Large intestine (tissue), 3 donors: ENCODE results near the gene SLFN12. TPM values are rescaled to one million over a fixed set of nuclear protein-coding genes. Genes with fewer than 3 reads are reported as not detected.
"Not testable (repeated sequence)": the region's sequence is repeated elsewhere in the genome, so short reads cannot be mapped to it uniquely, and the experiment has no call there.

Experiments used
- DNase-seq, 2 donors: peaks; one replicate each; pipeline versions ENCODE4 v3.0.0 to v3.0.0-alpha.2; 2013
- H3K27ac ChIP-seq: one replicate; pipeline ENCODE4 v1.5.1; 2013; ENCODE audit warnings: low read length
- H3K27me3 ChIP-seq: 2 replicates; pipeline ENCODE4 v1.6.1; 2013; ENCODE audit warnings: low read length; ENCODE audit not compliant: control insufficient read depth, insufficient read depth
- H3K36me3 ChIP-seq: 2 replicates; pipeline ENCODE4 v1.6.1; 2013; ENCODE audit warnings: low read length; ENCODE audit not compliant: control insufficient read depth, insufficient read depth
- H3K4me1 ChIP-seq: one replicate; pipeline ENCODE4 v1.6.1; 2013; ENCODE audit warnings: low read length; ENCODE audit not compliant: control insufficient read depth, insufficient read depth
- H3K4me3 ChIP-seq: one replicate; pipeline ENCODE4 v1.5.1; 2013; ENCODE audit warnings: low read length
- H3K9me3 ChIP-seq: one replicate; pipeline ENCODE4 v1.6.1; 2013; ENCODE audit warnings: mild to moderate bottlenecking, low read depth, low read length, moderate library complexity; ENCODE audit not compliant: control insufficient read depth
- WGBS: methylation state at CpG from one replicate; pipeline ENCODE4 v1.1.5; 2013; ENCODE audit warnings: low lambda C conversion rate; ENCODE audit not compliant: insufficient coverage; 5-methylcytosine and 5-hydroxymethylcytosine counted together
- polyA plus RNA-seq: library from polyadenylated mRNA; unstranded; fragments of 120-200 nt; gene quantifications from one replicate; pipeline ENCODE4 v1.2.1, GENCODE V29; 2013

SLFN12 gene
- polyA plus RNA-seq, 1 donor: 6.4 TPM

- H3K27me3 ChIP-seq: peaks cover 51% of the 10 kb centered on the region
- H3K4me1 ChIP-seq: peaks cover 10% of the 10 kb centered on the region
- peak in 1 of 2 donors; percentile 27 for DNase-seq
- WGBS: no CpG with 5 or more reads among the region's 36 CpGs
- H3K36me3 ChIP-seq: no peaks in the 10 kb centered on the region
- no peak overlapping the region for H3K4me3 ChIP-seq
- H3K9me3 ChIP-seq: peaks cover 3% of the 10 kb centered on the region
- H3K27ac ChIP-seq: no peak overlapping the region
Measured at GRCh38 chr17:35449371-35449931, 17.2 kb upstream of the SLFN12 start.

GRCh38 chr17:35448899-35449227 is 16.6 kb upstream of the SLFN12 start:
- no peak overlapping the region for H3K27ac ChIP-seq
- peaks cover 10% of the 10 kb centered on the region for H3K4me1 ChIP-seq
- no peaks in the 10 kb centered on the region for H3K36me3 ChIP-seq
- DNase-seq: no peak
- peaks cover 51% of the 10 kb centered on the region for H3K27me3 ChIP-seq
- WGBS: no CpG with 5 or more reads among the region's 16 CpGs
- no peak overlapping the region for H3K4me3 ChIP-seq
- H3K9me3 ChIP-seq: peaks cover 3% of the 10 kb centered on the region

- peak; percentile 49 to 72 for DNase-seq
- peaks cover 10% of the 10 kb centered on the region for H3K4me1 ChIP-seq
- WGBS: no CpG with 5 or more reads among the region's 44 CpGs
- peak within 1 kb of the TSS; percentile 39 for H3K4me3 ChIP-seq
- peaks cover 53% of the 10 kb centered on the region for H3K27me3 ChIP-seq
- H3K27ac ChIP-seq: no peak within 1 kb of the TSS
- H3K36me3 ChIP-seq: no peaks in the 10 kb centered on the region
- peaks cover 3% of the 10 kb centered on the region for H3K9me3 ChIP-seq
Measured at GRCh38 chr17:35448214-35448898, 16.1 kb upstream of the SLFN12 start, which contains the start of gene SLFN13. Gene SLFN13 (minus strand): TSS chr17:35448766. CDS start chr17:35445680, 3,086 bp downstream.

- peaks cover 10% of the 10 kb centered on the region for H3K4me1 ChIP-seq
- DNase-seq: no peak
- no peaks in the 10 kb centered on the region for H3K36me3 ChIP-seq
- WGBS: 0% methylated on average over 1 of the region's 3 CpGs
- peaks cover 3% of the 10 kb centered on the region for H3K9me3 ChIP-seq
- H3K4me3 ChIP-seq: no peak overlapping the region
- H3K27ac ChIP-seq: no peak overlapping the region
- peaks cover 52% of the 10 kb centered on the region for H3K27me3 ChIP-seq
Measured at GRCh38 chr17:35447499-35447898, 15.2 kb upstream of the SLFN12 start.

- Histone ChIP-seq H3K36me3 (no peaks in the 10 kb centered on the region), H3K9me3 (no peaks in the 10 kb centered on the region), H3K4me3 (no peak overlapping the region), H3K27ac (no peak overlapping the region), H3K27me3 (peaks cover 1% of the 10 kb centered on the region), H3K4me1 (no peaks in the 10 kb centered on the region)
- DNase-seq: no peak
Measured at GRCh38 chr17:35438433-35438832, 6.1 kb upstream of the SLFN12 start.

- peak; percentile 58 to 77 for DNase-seq
- Histone ChIP-seq H3K4me1 (no peaks in the 10 kb centered on the region), H3K27ac (peak overlapping the region; percentile 57), H3K4me3 (peak overlapping the region; percentile 44), H3K27me3 (peaks cover 2% of the 10 kb centered on the region), H3K36me3 (no peaks in the 10 kb centered on the region), H3K9me3 (no peaks in the 10 kb centered on the region)
- WGBS: no CpG with 5 or more reads among the region's 19 CpGs
Measured at GRCh38 chr17:35433075-35433894, 985 bp upstream of the SLFN12 start.

GRCh38 chr17:35429702-35430101 is 2.6 kb downstream of the SLFN12 start:
- no peak overlapping the region for H3K4me3 ChIP-seq
- H3K9me3 ChIP-seq: no peaks in the 10 kb centered on the region
- H3K27ac ChIP-seq: no peak overlapping the region
- no CpG with 5 or more reads among the region's 2 CpGs for WGBS
- no peaks in the 10 kb centered on the region for H3K4me1 ChIP-seq
- no peaks in the 10 kb centered on the region for H3K36me3 ChIP-seq
- DNase-seq: no peak
- H3K27me3 ChIP-seq: peaks cover 2% of the 10 kb centered on the region

GRCh38 chr17:35428229-35428628 is 4.1 kb downstream of the SLFN12 start:
- no peak for DNase-seq
- no CpG with 5 or more reads among the region's 2 CpGs for WGBS
- Histone ChIP-seq H3K36me3 (no peaks in the 10 kb centered on the region), H3K27ac (no peak overlapping the region), H3K4me3 (no peak overlapping the region), H3K27me3 (peaks cover 1% of the 10 kb centered on the region), H3K9me3 (no peaks in the 10 kb centered on the region), H3K4me1 (no peaks in the 10 kb centered on the region)

GRCh38 chr17:35423761-35424160 is 8.5 kb downstream of the SLFN12 start:
- H3K36me3 ChIP-seq: no peaks in the 10 kb centered on the region
- H3K27ac ChIP-seq: no peak overlapping the region
- DNase-seq: no peak
- H3K9me3 ChIP-seq: no peaks in the 10 kb centered on the region
- H3K27me3 ChIP-seq: no peaks in the 10 kb centered on the region
- no peaks in the 10 kb centered on the region for H3K4me1 ChIP-seq
- WGBS: 90% methylated on average over 2 of the region's 4 CpGs
- H3K4me3 ChIP-seq: no peak overlapping the region

- not testable (repeated sequence) for H3K4me1 ChIP-seq, DNase-seq, H3K27ac ChIP-seq, H3K36me3 ChIP-seq, H3K4me3 ChIP-seq, H3K9me3 ChIP-seq, H3K27me3 ChIP-seq
- 100% methylated on average over 4 of the region's 9 CpGs for WGBS
Measured at GRCh38 chr17:35421069-35421468, 11.2 kb downstream of the SLFN12 start.
